ENCODE results near the gene ANK3. TPM values are rescaled to one million over a fixed set of nuclear protein-coding genes. Genes with fewer than 3 reads are reported as not detected.
A peak's percentile ranks its signal among the peaks of the same experiment; 100 is the strongest.
"Not testable (repeated sequence)": the region's sequence is repeated elsewhere in the genome, so short reads cannot be mapped to it uniquely, and the experiment has no call there.

The ANK3 gene
- total RNA-seq, 1 experiment from 2014 or later: 9.6 TPM

GRCh38 chr10:60041489-60042133, 348.1 kb downstream of the ANK3 start:
- in situ Hi-C loops (cut with HindIII; ENCODE audit: low sequenced_read_pairs): no loop called here
- DNase-seq (ENCODE audit: low spot score): no peak

DNA sequence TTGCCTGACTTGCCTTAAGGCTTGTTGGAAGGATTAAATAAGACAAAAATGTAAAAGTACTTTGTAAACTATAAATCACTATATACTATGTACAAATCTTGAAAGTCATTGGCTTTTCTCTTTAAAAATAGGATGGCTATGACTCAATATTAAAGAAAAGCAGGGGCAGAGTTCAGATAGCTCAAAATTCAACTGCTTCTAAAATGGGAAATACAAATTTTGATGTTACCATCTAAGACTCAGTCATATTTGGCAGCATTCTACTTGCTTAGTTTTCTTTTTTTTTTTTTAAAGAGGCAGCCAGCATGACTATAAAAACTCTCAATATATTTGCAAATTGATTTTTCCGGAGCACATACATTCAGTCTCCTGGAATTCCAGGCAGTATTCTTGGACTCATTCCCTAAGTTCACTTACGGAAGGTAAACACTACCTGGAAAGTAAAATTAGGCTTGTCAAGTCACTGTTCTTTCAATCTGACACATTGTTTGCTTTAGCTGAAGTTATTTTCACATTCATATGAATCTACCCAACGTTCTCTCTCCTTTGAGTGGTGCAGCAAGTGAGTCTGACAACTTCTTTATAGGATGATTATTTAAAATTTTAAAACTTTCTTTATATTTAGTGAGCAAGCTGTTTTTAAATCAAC, 349.5 kb downstream of the ANK3 start:
- in situ Hi-C loops (cut with HindIII; ENCODE audit: low sequenced_read_pairs): no loop called here
- no peak for DNase-seq (ENCODE audit: low spot score)

DNA sequence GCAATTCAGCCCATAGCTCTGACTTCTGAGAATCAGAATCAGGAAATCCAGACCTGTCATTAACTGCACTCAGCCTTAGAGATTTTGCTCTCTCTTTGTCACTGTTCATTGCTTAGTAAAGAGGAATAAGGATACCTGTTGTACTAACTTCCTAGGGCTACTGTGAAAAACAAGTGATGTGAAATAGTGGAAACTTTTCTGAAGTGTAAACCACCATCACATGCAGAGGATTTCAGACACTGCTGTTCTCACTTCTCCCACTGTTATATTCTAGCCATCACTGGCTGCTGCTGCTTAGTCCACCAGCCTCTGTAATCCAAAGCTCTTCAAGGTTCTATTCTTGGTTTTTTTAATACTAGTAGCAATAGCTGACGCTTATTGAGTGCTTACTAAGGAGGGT, 353.7 kb downstream of the ANK3 start:
- no peak for DNase-seq (ENCODE audit: low spot score)
- in situ Hi-C loops (cut with HindIII; ENCODE audit: low sequenced_read_pairs): no loop called here

GRCh38 chr10:60035375-60035774, 354.3 kb downstream of the ANK3 start:
- in situ Hi-C loops (cut with HindIII; ENCODE audit: low sequenced_read_pairs); DNase-seq (ENCODE audit: low spot score): not testable (repeated sequence)

- DNase-seq (ENCODE audit: low spot score): no peak
- in situ Hi-C loops (cut with HindIII; ENCODE audit: low sequenced_read_pairs): no loop called here
Measured at GRCh38 chr10:60032723-60033122, 357.0 kb downstream of the ANK3 start.

DNA sequence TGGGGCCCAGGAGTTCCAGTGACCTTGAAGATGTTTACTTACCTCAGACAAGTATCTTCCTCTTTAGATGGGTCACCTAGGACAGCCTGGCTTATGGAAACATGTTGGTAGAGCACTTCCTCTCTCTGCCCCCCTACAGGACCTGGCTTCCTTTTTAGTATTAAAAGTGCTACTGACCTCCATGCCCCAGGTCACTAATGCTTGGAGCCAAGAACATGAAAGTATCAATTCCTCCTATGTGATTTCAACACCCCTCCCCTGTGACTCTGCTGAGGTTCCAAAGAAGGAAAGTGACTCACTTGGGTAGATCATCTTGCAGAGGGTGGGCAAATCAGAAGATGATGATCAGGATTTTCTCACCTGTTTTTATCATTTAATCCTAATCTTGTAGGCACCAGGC, 358.0 kb downstream of the ANK3 start:
- in situ Hi-C loops (cut with HindIII; ENCODE audit: low sequenced_read_pairs): no loop called here
- DNase-seq (ENCODE audit: low spot score): no peak

GRCh38 chr10:60031183-60031582, 358.5 kb downstream of the ANK3 start:
- in situ Hi-C loops (cut with HindIII; ENCODE audit: low sequenced_read_pairs): no loop called here
- DNase-seq (ENCODE audit: low spot score): no peak

DNA sequence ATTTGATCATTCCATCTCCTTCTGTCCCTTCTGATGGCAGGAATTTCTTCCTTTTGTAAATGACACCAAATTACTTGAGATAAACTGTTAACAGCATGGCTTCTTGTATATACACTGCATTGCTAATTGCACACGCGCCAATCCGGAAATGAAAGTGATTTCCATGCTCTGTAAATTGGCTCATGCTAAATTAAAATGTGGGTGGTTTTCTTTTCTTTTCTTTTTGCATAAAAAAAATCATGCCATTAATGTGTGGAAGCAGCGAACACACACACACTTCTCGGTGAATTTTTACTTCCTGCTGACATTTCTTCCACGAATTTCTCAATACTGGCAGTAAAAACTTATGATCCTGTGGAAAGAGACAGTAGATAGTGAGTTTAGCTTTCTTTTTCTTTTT, 360.2 kb downstream of the ANK3 start:
- no peak for DNase-seq (ENCODE audit: low spot score)
- in situ Hi-C loops (cut with HindIII; ENCODE audit: low sequenced_read_pairs): no loop called here

GRCh38 chr10:60028081-60028480, 361.6 kb downstream of the ANK3 start:
- DNase-seq (ENCODE audit: low spot score): no peak
- in situ Hi-C loops (cut with HindIII; ENCODE audit: low sequenced_read_pairs): no loop called here

DNA sequence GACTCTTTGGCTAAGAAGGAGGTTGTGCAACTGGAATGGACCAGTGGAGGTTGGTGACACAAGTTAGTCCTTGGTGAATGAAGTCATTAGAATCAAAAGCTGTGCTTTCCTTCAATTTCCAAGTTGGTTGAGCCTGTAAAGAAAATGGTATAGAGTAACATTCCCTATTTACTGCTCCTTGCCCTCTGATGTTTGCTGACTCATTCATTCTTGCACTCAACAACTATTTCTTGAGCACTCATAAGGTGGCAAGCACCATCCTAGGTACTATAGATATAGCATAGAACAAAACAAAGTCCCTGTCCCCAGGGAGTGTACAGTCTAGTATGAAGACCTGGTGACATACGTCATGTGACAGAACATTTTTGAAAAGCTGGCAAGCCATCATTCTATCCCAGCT, 364.4 kb downstream of the ANK3 start:
- in situ Hi-C loops (cut with HindIII; ENCODE audit: low sequenced_read_pairs): no loop called here
- no peak for DNase-seq (ENCODE audit: low spot score)

GRCh38 chr10:60024506-60024905, 365.2 kb downstream of the ANK3 start:
- in situ Hi-C loops (cut with HindIII; ENCODE audit: low sequenced_read_pairs): no loop called here
- DNase-seq (ENCODE audit: low spot score): no peak

GRCh38 chr10:60023155-60023877, 366.4 kb downstream of the ANK3 start:
- no peak for DNase-seq (ENCODE audit: low spot score)
- in situ Hi-C loops (cut with HindIII; ENCODE audit: low sequenced_read_pairs): no loop called here

- no peak for DNase-seq (ENCODE audit: low spot score)
Measured at GRCh38 chr10:60021361-60021760, 368.3 kb downstream of the ANK3 start.

GRCh38 chr10:60016794-60017193, 372.9 kb downstream of the ANK3 start:
- in situ Hi-C loops (cut with HindIII; ENCODE audit: low sequenced_read_pairs): no loop called here
- no peak for DNase-seq (ENCODE audit: low spot score)

More at GRCh38 chr10:60021361-60021760, 368.3 kb downstream of the ANK3 start:
- in situ Hi-C loops (cut with HindIII; ENCODE audit: low sequenced_read_pairs): no loop called here

- in situ Hi-C loops (cut with HindIII; ENCODE audit: low sequenced_read_pairs): no loop called here
- peak; percentile 45 for DNase-seq (ENCODE audit: low spot score)
Measured at GRCh38 chr10:60009710-60010383, 379.8 kb downstream of the ANK3 start.

DNA sequence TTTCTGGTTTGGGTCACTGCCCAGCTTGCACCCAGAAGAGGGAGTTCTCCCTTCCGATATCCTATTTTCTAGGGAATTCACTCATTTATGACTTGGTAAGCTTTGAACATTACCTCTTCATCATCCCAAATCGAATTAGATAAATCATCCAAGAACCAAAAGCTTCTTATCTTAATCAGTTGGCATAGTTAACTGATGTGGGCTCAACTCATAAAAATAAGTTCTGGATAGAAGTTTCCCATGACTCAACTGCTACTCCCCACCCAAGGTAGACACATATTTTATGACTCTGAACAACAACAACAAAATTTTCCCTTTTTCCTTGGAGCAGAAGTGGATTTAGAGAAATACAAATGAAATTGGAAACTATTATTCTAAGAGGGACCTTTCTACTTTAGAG, 380.4 kb downstream of the ANK3 start:
- in situ Hi-C loops (cut with HindIII; ENCODE audit: low sequenced_read_pairs): no loop called here
- DNase-seq (ENCODE audit: low spot score): no peak

- in situ Hi-C loops (cut with HindIII; ENCODE audit: low sequenced_read_pairs): no loop called here
- DNase-seq (ENCODE audit: low spot score): no peak
Measured at GRCh38 chr10:60008816-60009215, 380.9 kb downstream of the ANK3 start.

GRCh38 chr10:60006062-60006461, 383.6 kb downstream of the ANK3 start:
- DNase-seq (ENCODE audit: low spot score): no peak
- in situ Hi-C loops (cut with HindIII; ENCODE audit: low sequenced_read_pairs): no loop called here

GRCh38 chr10:60003651-60004523, 385.8 kb downstream of the ANK3 start:
- no peak for DNase-seq (ENCODE audit: low spot score)
- in situ Hi-C loops (cut with HindIII; ENCODE audit: low sequenced_read_pairs): no loop called here

Data from G401 (cell line).